Nephron progenitor cell (in vitro differentiated cells): ENCODE measurements around the gene ERVFRD-1.

ENCODE experiments used
- DNase-seq: peaks from one replicate; pipeline ENCODE4 v3.0.0; 2021
- H3K27ac Mint-ChIP-seq: 2 replicates; pipeline ENCODE4 v1.8.0; 2021; ENCODE audit warnings: mild to moderate bottlenecking, moderate library complexity, mixed read lengths
- H3K27me3 Mint-ChIP-seq: 2 replicates; pipeline ENCODE4 v1.8.0; 2021; ENCODE audit warnings: mild to moderate bottlenecking, low read depth, mixed read lengths; ENCODE audit not compliant: poor library complexity
- H3K36me3 Mint-ChIP-seq: 2 replicates; pipeline ENCODE4 v1.8.0; 2021; ENCODE audit warnings: low read depth, mixed read lengths
- H3K4me1 Mint-ChIP-seq: 2 replicates; pipeline ENCODE4 v1.8.0; 2021; ENCODE audit warnings: mixed read lengths
- H3K4me3 Mint-ChIP-seq: 2 replicates; pipeline ENCODE4 v1.8.0; 2021; ENCODE audit warnings: mild to moderate bottlenecking, moderate library complexity, mixed read lengths
- H3K9me3 Mint-ChIP-seq: 2 replicates; pipeline ENCODE4 v1.8.0; 2021; ENCODE audit warnings: mild to moderate bottlenecking, moderate library complexity, mixed read lengths
- TF ChIP-seq, protein P1 (sequence below): fragments of 200-600 bp; sonication (generic); IDR thresholded peaks from 2 replicates; pipeline ENCODE4 v1.5.0; 2021; ENCODE audit warnings: antibody characterized with exemption

The ERVFRD-1 gene

DNA sequence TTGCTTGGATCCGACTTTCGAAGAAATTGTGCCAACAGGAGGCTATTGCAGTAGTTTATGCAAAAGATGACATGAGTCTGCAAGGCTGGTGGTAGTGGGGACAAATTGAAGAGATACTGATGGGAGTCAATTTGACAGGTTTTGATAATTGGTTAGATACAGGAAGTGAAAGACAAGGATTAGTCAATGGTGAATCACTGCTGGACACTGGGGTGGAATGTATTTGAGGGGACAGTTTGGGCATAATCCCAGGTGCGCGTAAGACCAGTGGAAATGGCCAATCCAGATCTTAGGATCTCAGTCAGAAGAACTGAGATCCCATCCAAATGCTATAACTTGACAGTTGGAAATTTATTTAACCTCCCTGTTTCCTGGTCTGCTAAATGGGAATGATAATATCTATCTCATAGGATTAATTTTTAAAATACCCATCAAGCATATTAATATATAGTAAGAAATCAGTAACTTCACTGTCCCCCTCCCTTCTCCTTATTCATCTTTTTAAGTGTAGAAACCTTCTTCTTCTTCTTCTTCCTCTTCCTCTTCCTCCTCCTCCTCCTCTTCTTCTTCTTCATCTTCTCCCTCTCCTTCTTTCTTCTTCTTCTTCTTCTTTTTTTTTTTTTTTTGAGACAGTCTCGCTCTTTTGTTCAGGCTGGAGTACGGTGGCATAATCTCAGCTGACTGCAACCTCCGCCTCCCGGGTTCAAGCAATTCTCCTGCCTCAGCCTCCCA is 30.9 kb upstream of the ERVFRD-1 start:
- DNase-seq = no peak
- peaks cover 6% of the 10 kb centered on the region for H3K4me1 Mint-ChIP-seq
- H3K4me3 Mint-ChIP-seq = no peak overlapping the region
- H3K27ac Mint-ChIP-seq = no peak overlapping the region
- H3K36me3 Mint-ChIP-seq = no peaks in the 10 kb centered on the region
- H3K9me3 Mint-ChIP-seq = no peaks in the 10 kb centered on the region
- TF ChIP-seq, protein P1, sequence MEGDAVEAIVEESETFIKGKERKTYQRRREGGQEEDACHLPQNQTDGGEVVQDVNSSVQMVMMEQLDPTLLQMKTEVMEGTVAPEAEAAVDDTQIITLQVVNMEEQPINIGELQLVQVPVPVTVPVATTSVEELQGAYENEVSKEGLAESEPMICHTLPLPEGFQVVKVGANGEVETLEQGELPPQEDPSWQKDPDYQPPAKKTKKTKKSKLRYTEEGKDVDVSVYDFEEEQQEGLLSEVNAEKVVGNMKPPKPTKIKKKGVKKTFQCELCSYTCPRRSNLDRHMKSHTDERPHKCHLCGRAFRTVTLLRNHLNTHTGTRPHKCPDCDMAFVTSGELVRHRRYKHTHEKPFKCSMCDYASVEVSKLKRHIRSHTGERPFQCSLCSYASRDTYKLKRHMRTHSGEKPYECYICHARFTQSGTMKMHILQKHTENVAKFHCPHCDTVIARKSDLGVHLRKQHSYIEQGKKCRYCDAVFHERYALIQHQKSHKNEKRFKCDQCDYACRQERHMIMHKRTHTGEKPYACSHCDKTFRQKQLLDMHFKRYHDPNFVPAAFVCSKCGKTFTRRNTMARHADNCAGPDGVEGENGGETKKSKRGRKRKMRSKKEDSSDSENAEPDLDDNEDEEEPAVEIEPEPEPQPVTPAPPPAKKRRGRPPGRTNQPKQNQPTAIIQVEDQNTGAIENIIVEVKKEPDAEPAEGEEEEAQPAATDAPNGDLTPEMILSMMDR = no peak
- no peaks in the 10 kb centered on the region for H3K27me3 Mint-ChIP-seq

DNA sequence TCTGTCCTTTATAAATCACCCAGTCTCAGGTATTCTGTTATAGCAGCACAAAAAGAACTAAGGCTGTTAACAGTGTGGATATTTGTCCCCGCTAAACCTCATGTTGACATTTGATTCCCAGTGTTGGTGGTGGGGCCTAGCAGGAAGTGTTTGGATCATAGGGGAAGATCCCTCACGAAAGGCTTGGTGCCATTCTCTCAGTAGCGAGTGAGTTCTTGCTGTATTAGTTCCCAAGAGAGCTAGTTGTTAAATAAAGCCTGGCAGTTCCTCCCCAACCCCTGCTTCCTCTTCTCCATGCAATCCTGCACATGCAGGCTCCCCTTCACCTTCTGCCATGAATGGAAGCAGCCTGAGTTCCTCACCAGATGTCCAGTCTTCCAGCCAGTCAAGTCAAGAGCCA is 29.8 kb upstream of the ERVFRD-1 start:
- Mint-ChIP-seq H3K9me3 (no peaks in the 10 kb centered on the region), H3K36me3 (no peaks in the 10 kb centered on the region), H3K27ac (no peak overlapping the region), H3K27me3 (no peaks in the 10 kb centered on the region), H3K4me3 (no peak overlapping the region), H3K4me1 (peaks cover 6% of the 10 kb centered on the region)
- TF ChIP-seq, protein P1 = no peak
- no peak for DNase-seq

DNA sequence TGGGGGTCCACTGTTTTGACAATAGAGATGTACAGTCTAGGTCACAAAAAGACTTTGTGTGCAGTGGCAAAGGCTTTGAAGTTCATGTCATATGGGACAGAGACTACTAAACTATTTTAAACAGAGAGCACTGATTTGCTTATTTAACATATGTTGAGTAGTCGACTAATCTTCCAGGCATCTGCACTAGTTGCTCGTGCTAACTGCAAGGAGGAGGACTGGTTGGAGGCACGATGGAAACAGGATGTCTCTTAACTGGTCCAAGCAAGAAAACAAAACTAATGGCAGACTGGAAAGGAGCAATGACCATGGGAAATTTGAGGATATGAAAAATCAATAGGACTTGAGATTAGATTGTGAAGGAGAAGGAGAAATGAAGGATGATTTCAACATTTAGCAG is 28.5 kb upstream of the ERVFRD-1 start:
- no peaks in the 10 kb centered on the region for H3K27me3 Mint-ChIP-seq
- peaks cover 12% of the 10 kb centered on the region for H3K36me3 Mint-ChIP-seq
- TF ChIP-seq, protein P1 = no peak
- no peaks in the 10 kb centered on the region for H3K9me3 Mint-ChIP-seq
- no peak overlapping the region for H3K4me3 Mint-ChIP-seq
- no peak overlapping the region for H3K27ac Mint-ChIP-seq
- DNase-seq = no peak
- H3K4me1 Mint-ChIP-seq = peaks cover 10% of the 10 kb centered on the region

DNA sequence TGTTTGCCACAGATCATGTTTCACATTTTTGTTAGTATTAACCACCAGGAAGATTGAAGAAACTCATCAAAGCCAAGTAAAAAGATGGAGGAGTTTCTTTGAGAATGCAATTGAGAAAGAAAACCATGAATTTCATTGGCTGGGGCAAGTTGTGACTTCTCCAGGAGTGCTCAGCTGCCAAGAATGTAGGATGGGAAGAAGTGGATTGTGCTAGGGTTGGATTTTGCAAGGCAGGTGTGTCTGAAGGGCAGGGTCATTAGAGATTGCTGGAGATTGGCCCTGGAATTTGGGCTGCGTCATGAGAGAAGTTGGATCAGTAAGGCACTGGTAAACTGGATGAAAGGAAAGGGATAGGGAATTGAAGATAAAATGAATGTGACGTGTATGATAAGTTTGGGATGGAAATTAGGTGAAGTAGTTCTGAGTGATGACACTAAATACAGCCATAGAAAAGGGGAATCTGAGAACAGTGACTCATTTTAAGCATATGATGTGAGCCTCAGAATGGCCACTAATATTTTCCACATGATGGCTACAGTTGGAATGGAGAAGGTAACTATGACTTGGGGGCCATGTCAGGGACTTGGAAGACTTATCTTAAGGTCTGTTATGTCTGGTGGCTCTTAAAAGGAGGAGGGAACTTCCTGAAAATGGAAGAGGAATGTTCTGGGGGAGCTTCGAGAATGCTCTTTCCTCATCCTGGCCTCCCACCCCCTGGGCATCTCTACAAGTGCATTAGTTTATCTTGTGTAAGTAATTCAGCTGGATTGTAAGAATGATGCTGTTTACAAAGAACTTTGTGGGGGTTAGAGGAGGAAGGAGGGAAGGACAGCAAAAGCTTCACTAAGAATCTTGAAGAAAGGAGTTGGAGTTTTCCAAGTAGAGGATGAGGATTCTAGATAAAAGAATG is 27.8 kb upstream of the ERVFRD-1 start:
- Mint-ChIP-seq H3K4me1 (peaks cover 7% of the 10 kb centered on the region), H3K36me3 (peaks cover 19% of the 10 kb centered on the region), H3K4me3 (no peak overlapping the region), H3K27ac (no peak overlapping the region), H3K9me3 (no peaks in the 10 kb centered on the region), H3K27me3 (no peaks in the 10 kb centered on the region)
- TF ChIP-seq, protein P1 = no peak
- no peak for DNase-seq

DNA sequence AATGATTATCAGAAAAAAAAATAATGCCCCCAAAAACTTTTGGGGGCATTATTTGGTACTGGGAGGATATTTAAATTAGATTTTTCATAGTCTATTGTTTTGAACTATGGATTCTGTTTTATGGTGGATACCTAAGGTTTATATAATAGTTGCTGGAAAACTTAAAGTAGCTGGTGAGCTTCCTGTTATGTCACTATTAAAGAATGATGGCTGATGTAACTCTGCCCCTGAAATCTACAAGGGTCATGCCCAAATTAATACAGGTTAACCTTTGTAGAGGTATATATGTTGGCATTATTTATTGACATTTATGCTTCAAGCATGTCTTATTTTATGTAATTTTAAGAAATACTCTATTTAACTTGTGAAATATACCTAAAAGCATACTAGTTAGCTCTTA is 25.3 kb upstream of the ERVFRD-1 start:
- Mint-ChIP-seq H3K27ac (no peak overlapping the region), H3K36me3 (peaks cover 21% of the 10 kb centered on the region), H3K4me1 (peaks cover 4% of the 10 kb centered on the region), H3K4me3 (no peak overlapping the region), H3K27me3 (no peaks in the 10 kb centered on the region), H3K9me3 (no peaks in the 10 kb centered on the region)
- no peak for DNase-seq
- TF ChIP-seq, protein P1 = no peak
